Neural cell (in vitro differentiated cells): ENCODE data around the gene MVD.

ENCODE experiments used
- CTCF ChIP-seq: fragments of 450-650 bp; IDR thresholded peaks from 2 replicates; pipeline ENCODE4 v1.5.1; 2014; ENCODE audit warnings: antibody characterized with exemption, mild to moderate bottlenecking, moderate library complexity; ENCODE audit not compliant: poor library complexity, severe bottlenecking
- EP300 ChIP-seq: fragments of 450-650 bp; conservative IDR thresholded peaks from 2 replicates; pipeline ENCODE4 v1.6.1; 2014; ENCODE audit warnings: antibody characterized with exemption, mild to moderate bottlenecking, moderate library complexity; ENCODE audit not compliant: poor library complexity, severe bottlenecking
- POLR2AphosphoS5 ChIP-seq: IDR thresholded peaks from 2 replicates; pipeline ENCODE4 v1.6.1; 2012

- TF ChIP-seq POLR2AphosphoS5, result no peak
- no peak for TF ChIP-seq CTCF
- TF ChIP-seq EP300, result no peak
Observed at GRCh38 chr16:88676502-88677242, 13.8 kb upstream of the MVD start.
